Parathyroid adenoma (tissue), 2 donors: ENCODE results near the gene ZNF664.

Source experiments
- H2AFZ ChIP-seq: fragments of 300-600 bp; sonication (generic); one replicate; pipeline ENCODE4 v1.7.0; 2017; ENCODE audit warnings: antibody characterized with exemption, mild to moderate bottlenecking
- H3K27ac ChIP-seq: fragments of 300-600 bp; sonication (generic); one replicate; pipeline ENCODE4 v1.7.0; 2017
- H3K27me3 ChIP-seq: fragments of 300-600 bp; sonication (generic); one replicate; pipeline ENCODE4 v1.7.0; 2017; ENCODE audit warnings: low read length; ENCODE audit not compliant: control insufficient read depth, insufficient read depth
- H3K36me3 ChIP-seq: fragments of 300-600 bp; sonication (generic); one replicate; pipeline ENCODE4 v1.7.0; 2017; ENCODE audit warnings: low read length; ENCODE audit not compliant: control insufficient read depth, insufficient read depth
- H3K4me1 ChIP-seq: fragments of 300-600 bp; sonication (generic); one replicate; pipeline ENCODE4 v1.7.0; 2017; ENCODE audit warnings: control low read depth
- H3K4me2 ChIP-seq: fragments of 300-600 bp; sonication (generic); one replicate; pipeline ENCODE4 v1.7.0; 2017; ENCODE audit warnings: low read length
- H3K4me3 ChIP-seq: fragments of 300-600 bp; sonication (generic); one replicate; pipeline ENCODE4 v1.7.0; 2017; ENCODE audit warnings: low read depth, low read length
- H3K79me2 ChIP-seq: fragments of 300-600 bp; sonication (generic); one replicate; pipeline ENCODE4 v1.7.0; 2017; ENCODE audit warnings: control low read depth
- H3K9ac ChIP-seq: fragments of 300-600 bp; sonication (generic); one replicate; pipeline ENCODE4 v1.7.0; 2017; ENCODE audit warnings: mild to moderate bottlenecking
- H3K9me3 ChIP-seq: fragments of 300-600 bp; sonication (generic); one replicate; pipeline ENCODE4 v1.7.0; 2017; ENCODE audit warnings: low read length; ENCODE audit not compliant: control insufficient read depth
- CTCF ChIP-seq: fragments of 300-600 bp; sonication (generic); IDR thresholded peaks from one replicate; pipeline ENCODE4 v1.7.0; 2017; ENCODE audit warnings: antibody characterized with exemption, mild to moderate bottlenecking
- donor health status: primary hyperparathyroidism.

Gene ZNF664

GRCh38 chr12:123951467-123951866 is 21.5 kb upstream of the ZNF664 start:
- Histone ChIP-seq H3K79me2 (peaks cover 38% of the 10 kb centered on the region), H3K4me2 (no peak overlapping the region), H3K9me3 (no peaks in the 10 kb centered on the region), H2AFZ (no peak overlapping the region), H3K4me3 (no peak overlapping the region), H3K9ac (no peak overlapping the region), H3K36me3 (no peaks in the 10 kb centered on the region), H3K27ac (no peak overlapping the region), H3K27me3 (no peaks in the 10 kb centered on the region), H3K4me1 (no peaks in the 10 kb centered on the region)
- TF ChIP-seq CTCF: no peak

- Histone ChIP-seq H3K27ac (no peak overlapping the region), H3K4me2 (no peak overlapping the region), H2AFZ (no peak overlapping the region), H3K36me3 (no peaks in the 10 kb centered on the region), H3K4me1 (no peaks in the 10 kb centered on the region), H3K9me3 (no peaks in the 10 kb centered on the region), H3K27me3 (no peaks in the 10 kb centered on the region), H3K4me3 (no peak overlapping the region), H3K79me2 (peaks cover 38% of the 10 kb centered on the region), H3K9ac (no peak overlapping the region)
- no peak for TF ChIP-seq CTCF
Observed at GRCh38 chr12:123952037-123952436, 21.0 kb upstream of the ZNF664 start.

- Histone ChIP-seq H2AFZ (no peak overlapping the region), H3K36me3 (no peaks in the 10 kb centered on the region), H3K4me3 (no peak overlapping the region), H3K27ac (no peak overlapping the region), H3K79me2 (peaks cover 31% of the 10 kb centered on the region), H3K9me3 (no peaks in the 10 kb centered on the region), H3K4me1 (no peaks in the 10 kb centered on the region), H3K4me2 (no peak overlapping the region), H3K27me3 (no peaks in the 10 kb centered on the region), H3K9ac (no peak overlapping the region)
- TF ChIP-seq CTCF: no peak
Observed at GRCh38 chr12:123954647-123955350, 18.2 kb upstream of the ZNF664 start.

- no peak overlapping the region for H3K27ac ChIP-seq
- no peak overlapping the region for H3K4me2 ChIP-seq
- TF ChIP-seq CTCF: no peak
- H3K79me2 ChIP-seq: peaks cover 36% of the 10 kb centered on the region
- H3K4me3 ChIP-seq: no peak overlapping the region
- H3K4me1 ChIP-seq: no peaks in the 10 kb centered on the region
- H3K27me3 ChIP-seq: no peaks in the 10 kb centered on the region
- no peaks in the 10 kb centered on the region for H3K36me3 ChIP-seq
- no peak overlapping the region for H3K9ac ChIP-seq
- no peak overlapping the region for H2AFZ ChIP-seq
- H3K9me3 ChIP-seq: no peaks in the 10 kb centered on the region
Observed at GRCh38 chr12:123956249-123956648, 16.8 kb upstream of the ZNF664 start.

- no peak overlapping the region for H3K4me2 ChIP-seq
- TF ChIP-seq CTCF: no peak
- no peak overlapping the region for H2AFZ ChIP-seq
- H3K9me3 ChIP-seq: no peaks in the 10 kb centered on the region
- no peak overlapping the region for H3K4me3 ChIP-seq
- H3K27me3 ChIP-seq: no peaks in the 10 kb centered on the region
- H3K36me3 ChIP-seq: no peaks in the 10 kb centered on the region
- H3K9ac ChIP-seq: no peak overlapping the region
- peaks cover 40% of the 10 kb centered on the region for H3K79me2 ChIP-seq
- no peak overlapping the region for H3K27ac ChIP-seq
- H3K4me1 ChIP-seq: no peaks in the 10 kb centered on the region
Observed at GRCh38 chr12:123957196-123957595, 15.8 kb upstream of the ZNF664 start.
